Non-pigmented ciliary epithelial cell (primary cell): ENCODE data around the gene ASAP2.

ENCODE experiments used
- DNase-seq: peaks from one replicate; pipeline ENCODE4 v3.0.0-alpha.2; 2010; ENCODE audit warnings: low read depth

The ASAP2 gene

GRCh38 chr2:9205963-9206948, at the start of gene ASAP2:
ASAP2 (plus strand) TSS chr2:9206812; CDS start chr2:9207105, 293 bp downstream.
- no peak for DNase-seq

GRCh38 chr2:9158786-9159779, 47.5 kb upstream of the ASAP2 start:
- DNase-seq = no peak

- DNase-seq = no peak
These were observed 45.9 kb upstream of the ASAP2 start for GRCh38 chr2:9160732-9161131.

GRCh38 chr2:9162841-9163240, 43.8 kb upstream of the ASAP2 start:
- no peak for DNase-seq

GRCh38 chr2:9163306-9164111, 43.1 kb upstream of the ASAP2 start:
- no peak for DNase-seq

- no peak for DNase-seq
These were observed 42.5 kb upstream of the ASAP2 start for GRCh38 chr2:9164112-9164608.

GRCh38 chr2:9165625-9166024, 41.0 kb upstream of the ASAP2 start:
- no peak for DNase-seq

GRCh38 chr2:9166579-9167377, 39.8 kb upstream of the ASAP2 start:
- no peak for DNase-seq

GRCh38 chr2:9167718-9168657, 38.6 kb upstream of the ASAP2 start:
- DNase-seq = no peak

GRCh38 chr2:9168821-9169221, 37.8 kb upstream of the ASAP2 start:
- DNase-seq = no peak

GRCh38 chr2:9169349-9170107, 37.1 kb upstream of the ASAP2 start:
- no peak for DNase-seq

- DNase-seq = no peak
These were observed 36.0 kb upstream of the ASAP2 start for GRCh38 chr2:9170458-9171130.

GRCh38 chr2:9174771-9175437, 31.7 kb upstream of the ASAP2 start:
- peak; percentile 82 for DNase-seq

GRCh38 chr2:9178110-9178903, 28.3 kb upstream of the ASAP2 start:
- no peak for DNase-seq

GRCh38 chr2:9178904-9179571, 27.6 kb upstream of the ASAP2 start:
- DNase-seq = no peak

GRCh38 chr2:9179572-9180201, 26.9 kb upstream of the ASAP2 start:
- peak; percentile 79 for DNase-seq
